Transverse colon (tissue), 4 donors: Measurements from ENCODE around the gene SLC7A10. TPM values are rescaled to one million over a fixed set of nuclear protein-coding genes. Genes with fewer than 3 reads are reported as not detected.

Experiments
- DNase-seq: peaks from one replicate; pipeline ENCODE4 v3.0.0-alpha.2; 2019
- H3K27ac ChIP-seq, 4 donors: fragments of 200-600 bp; sonication (generic); 2 replicates each; pipeline ENCODE4 v1.5.1; 2016 to 2018; ENCODE audit warnings: inconsistent platforms in 4 of 4
- H3K27me3 ChIP-seq: fragments of 200-600 bp; sonication (generic); 2 replicates; pipeline ENCODE4 v1.5.1; 2017; ENCODE audit warnings: inconsistent platforms
- H3K36me3 ChIP-seq, 4 donors: fragments of 200-600 bp; sonication (generic); 2 replicates each; pipeline ENCODE4 v1.5.1; 2017 to 2019; ENCODE audit warnings: inconsistent platforms in 4 of 4
- H3K4me1 ChIP-seq, 4 donors: fragments of 200-600 bp; sonication (generic); 2 replicates each; pipeline ENCODE4 v1.5.1; 2017 to 2020; ENCODE audit warnings: inconsistent platforms in 4 of 4
- H3K4me3 ChIP-seq, 4 donors: fragments of 200-600 bp; sonication (generic); 1 replicate in 1 of 4; 2 replicates in 3 of 4; pipeline versions ENCODE4 v1.5.1 to v1.6.1; 2017 to 2019; ENCODE audit warnings: inconsistent platforms in 4 of 4
- H3K9me3 ChIP-seq, 2 donors: fragments of 200-600 bp; sonication (generic); 2 replicates each; pipeline ENCODE4 v1.5.1; 2017 to 2019; ENCODE audit warnings: inconsistent platforms in 2 of 2
- EP300 ChIP-seq: sonication (generic); formaldehyde crosslinking; IDR thresholded peaks from one replicate; pipeline ENCODE4 v1.6.1; 2017; ENCODE audit warnings: antibody characterized with exemption, low read depth
- POLR2A ChIP-seq: fragments of 450-650 bp; IDR thresholded peaks from one replicate; pipeline ENCODE4 v1.6.1; 2016; ENCODE audit warnings: antibody characterized with exemption, mild to moderate bottlenecking, moderate library complexity
- POLR2AphosphoS5 ChIP-seq, 3 donors: sonication (generic); formaldehyde crosslinking; IDR thresholded peaks; one replicate each; pipeline ENCODE4 v1.6.1; 2016; ENCODE audit warnings: antibody characterized with exemption in 3 of 3
- WGBS, 2 donors: methylation state at CpG; one replicate each; pipeline ENCODE4 v1.1.5; 2018; ENCODE audit warnings: low coverage in 1 of 2; 5-methylcytosine and 5-hydroxymethylcytosine counted together
- in situ Hi-C, 4 donors: fragments of 200-750 bp; cut with MboI; loops; one replicate each; pipeline versions ENCODE4 v1.15.0 to v1.15.1; 2017; ENCODE audit warnings: low sequenced_read_pairs in 3 of 4, low pct_ligation_motif_present in 1 of 4, low pct_unique_long_range_greater_than_20kb in 1 of 4
- intact Hi-C: fragments of 100-400 bp; cut with DNase I; formaldehyde crosslinking; loops from one replicate; pipeline ENCODE4 v1.15.1; 2023; ENCODE audit warnings: low total_unique reads
- total RNA-seq, 4 donors: library from RNA; depleted of rRNA; stranded (reverse); fragments of >200 nt; gene quantifications; one replicate each; pipeline ENCODE4 v1.1.0, GENCODE V29; 2016
- TF ChIP-seq, protein P1 (sequence below), 5 experiments: fragments of 200-600 bp in 3 of 5; fragments of 450-650 bp in 2 of 5; sonication (generic) in 3 of 5; IDR thresholded peaks; 1 replicate in 2 of 5; 2 replicates in 3 of 5; pipeline ENCODE4 v1.5.1; 2016 to 2017; ENCODE audit warnings: antibody characterized with exemption in 5 of 5, inconsistent platforms in 3 of 5, mild to moderate bottlenecking in 2 of 5, moderate library complexity in 1 of 5

The SLC7A10 gene
- total RNA-seq, 4 donors from 2014 or later, result 0.48 TPM; not detected in 3

- Histone ChIP-seq H3K27ac (no peak overlapping the region), H3K4me3 (no peak overlapping the region), H3K4me1 (peaks cover 0 to 13% (median 11%) of the 10 kb centered on the region in 4 donors), H3K9me3 (no peaks in the 10 kb centered on the region), H3K36me3 (no peaks in the 10 kb centered on the region), H3K27me3 (peaks cover 19% of the 10 kb centered on the region)
- in situ Hi-C loops (no loop called here), intact Hi-C loops (no loop called here)
- 97% methylated on average over 10 of the region's 10 CpGs; no CpG with 5 or more reads in 1 of the 2 donors for WGBS, 2 donors
- TF ChIP-seq POLR2A, result no peak
- no peak for TF ChIP-seq POLR2AphosphoS5 (IDR thresholded peaks at IDR 0.05)
- no peak for TF ChIP-seq EP300
- TF ChIP-seq, protein P1, sequence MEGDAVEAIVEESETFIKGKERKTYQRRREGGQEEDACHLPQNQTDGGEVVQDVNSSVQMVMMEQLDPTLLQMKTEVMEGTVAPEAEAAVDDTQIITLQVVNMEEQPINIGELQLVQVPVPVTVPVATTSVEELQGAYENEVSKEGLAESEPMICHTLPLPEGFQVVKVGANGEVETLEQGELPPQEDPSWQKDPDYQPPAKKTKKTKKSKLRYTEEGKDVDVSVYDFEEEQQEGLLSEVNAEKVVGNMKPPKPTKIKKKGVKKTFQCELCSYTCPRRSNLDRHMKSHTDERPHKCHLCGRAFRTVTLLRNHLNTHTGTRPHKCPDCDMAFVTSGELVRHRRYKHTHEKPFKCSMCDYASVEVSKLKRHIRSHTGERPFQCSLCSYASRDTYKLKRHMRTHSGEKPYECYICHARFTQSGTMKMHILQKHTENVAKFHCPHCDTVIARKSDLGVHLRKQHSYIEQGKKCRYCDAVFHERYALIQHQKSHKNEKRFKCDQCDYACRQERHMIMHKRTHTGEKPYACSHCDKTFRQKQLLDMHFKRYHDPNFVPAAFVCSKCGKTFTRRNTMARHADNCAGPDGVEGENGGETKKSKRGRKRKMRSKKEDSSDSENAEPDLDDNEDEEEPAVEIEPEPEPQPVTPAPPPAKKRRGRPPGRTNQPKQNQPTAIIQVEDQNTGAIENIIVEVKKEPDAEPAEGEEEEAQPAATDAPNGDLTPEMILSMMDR (IDR thresholded peaks at IDR 0.05), result no peak
- DNase-seq, result no peak
Observed at GRCh38 chr19:33196446-33197193, 29.0 kb downstream of the SLC7A10 start.

- peak overlapping the region in 2 of 4 donors; percentile 50 to 74 for H3K27ac ChIP-seq
- 73% methylated on average over 14 of the region's 17 CpGs; no CpG with 5 or more reads in 1 of the 2 donors for WGBS, 2 donors
- DNase-seq, result no peak
- no peaks in the 10 kb centered on the region for H3K9me3 ChIP-seq
- H3K27me3 ChIP-seq, result peaks cover 19% of the 10 kb centered on the region
- intact Hi-C loops, result no loop called here
- in situ Hi-C loops, result no loop called here
- peak overlapping the region in 2 of 4 donors; percentile 69 to 79 for H3K4me3 ChIP-seq
- no peaks in the 10 kb centered on the region for H3K36me3 ChIP-seq
- TF ChIP-seq, protein P1 (IDR thresholded peaks at IDR 0.05), result no peak
- no peak for TF ChIP-seq POLR2AphosphoS5 (IDR thresholded peaks at IDR 0.05)
- TF ChIP-seq POLR2A, result no peak
- TF ChIP-seq EP300, result no peak
- H3K4me1 ChIP-seq, result peaks cover 0 to 13% (median 11%) of the 10 kb centered on the region in 4 donors
Observed at GRCh38 chr19:33195645-33196347, 29.9 kb downstream of the SLC7A10 start.

DNA sequence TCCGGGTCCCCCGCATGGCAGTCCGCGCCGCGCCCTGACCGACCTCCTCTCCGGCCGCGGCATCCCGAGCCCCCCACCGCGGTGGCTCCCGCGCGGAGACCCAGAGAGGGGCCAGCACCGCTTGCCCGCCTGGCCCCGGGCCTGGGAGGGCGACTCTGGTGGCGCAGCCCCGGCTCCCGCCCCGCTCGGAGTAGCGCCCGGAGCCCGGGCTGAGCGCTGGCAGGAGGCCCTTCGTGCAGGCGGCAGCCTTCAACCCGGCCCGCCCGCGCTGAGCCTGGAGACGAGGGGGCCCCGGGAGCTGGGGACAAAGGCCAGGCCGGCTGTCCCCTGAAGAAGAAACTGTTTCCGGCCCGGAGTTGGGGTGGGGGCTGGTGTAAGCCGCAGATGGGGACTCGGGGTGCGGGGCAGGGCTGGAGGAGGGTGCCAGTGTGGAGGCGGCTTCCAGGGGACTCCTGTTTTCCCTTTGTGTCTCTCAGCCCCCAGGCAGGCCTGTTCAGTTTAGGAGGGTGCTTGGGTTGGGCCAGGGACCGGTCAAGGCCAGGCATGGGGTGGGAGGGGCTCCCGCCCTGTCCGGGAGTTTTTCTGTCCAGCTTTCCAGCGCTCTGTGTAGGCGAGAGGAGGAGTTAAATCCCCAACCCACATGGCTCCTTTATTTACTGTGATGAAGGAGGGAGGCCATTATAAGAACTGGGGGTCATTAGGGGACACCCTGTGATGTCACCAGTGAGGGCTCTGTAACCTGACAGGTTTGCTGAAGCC, 30.6 kb downstream of the SLC7A10 start:
- H3K4me1 ChIP-seq, result peaks cover 0 to 13% (median 11%) of the 10 kb centered on the region in 4 donors
- no peak for TF ChIP-seq POLR2A
- peaks cover 19% of the 10 kb centered on the region for H3K27me3 ChIP-seq
- no peaks in the 10 kb centered on the region for H3K36me3 ChIP-seq
- DNase-seq, result peak; percentile 24
- in situ Hi-C loops (no loop called here), intact Hi-C loops (no loop called here)
- peak overlapping the region; percentile 50 to 74 (median 64) for H3K27ac ChIP-seq
- H3K4me3 ChIP-seq, result peak overlapping the region; percentile 67 to 79 (median 70)
- no peaks in the 10 kb centered on the region for H3K9me3 ChIP-seq
- 9% methylated on average over 19 of the region's 49 CpGs; no CpG with 5 or more reads in 1 of the 2 donors for WGBS, 2 donors

GRCh38 chr19:33194532-33194885, 31.1 kb downstream of the SLC7A10 start:
- H3K27ac ChIP-seq, result peak overlapping the region; percentile 50 to 74 (median 64)
- TF ChIP-seq EP300 (no peak), POLR2AphosphoS5 (IDR thresholded peaks at IDR 0.05) (no peak), POLR2A (no peak)
- TF ChIP-seq, protein P1 (IDR thresholded peaks at IDR 0.05), result no peak
- DNase-seq, result no peak
- H3K27me3 ChIP-seq, result peaks cover 19% of the 10 kb centered on the region
- 1% methylated on average over 25 of the region's 57 CpGs; no CpG with 5 or more reads in 1 of the 2 donors for WGBS, 2 donors
- H3K36me3 ChIP-seq, result no peaks in the 10 kb centered on the region
- in situ Hi-C loops (no loop called here), intact Hi-C loops (no loop called here)
- H3K4me3 ChIP-seq, result peak overlapping the region; percentile 67 to 79 (median 70)
- H3K9me3 ChIP-seq, result no peaks in the 10 kb centered on the region
- peaks cover 0 to 13% (median 11%) of the 10 kb centered on the region in 4 donors for H3K4me1 ChIP-seq
